Measurements from ENCODE around the gene IRF9.

- TF ChIP-seq POLR2AphosphoS2 (IDR thresholded peaks at IDR 0.05; ENCODE audit: low read depth, low read length) = no peak
- no peak for TF ChIP-seq KAT2B (IDR thresholded peaks at IDR 0.05; ENCODE audit: borderline replicate concordance, low read depth, low read length)
- TF ChIP-seq RBM22 (optimal IDR thresholded peaks at IDR 0.05; ENCODE audit: low read length) = peak; percentile 49
- TF ChIP-seq SRSF9 (IDR thresholded peaks at IDR 0.05; ENCODE audit: borderline replicate concordance, insufficient read depth, low read depth, low read length, poor library complexity, severe bottlenecking) = no peak
- TF ChIP-seq CTCF (CRISPR knock-in tag; IDR thresholded peaks at IDR 0.05) = no peak
- no peak for TF ChIP-seq ZNF781 (CRISPR knock-in tag; IDR thresholded peaks at IDR 0.05; ENCODE audit: borderline replicate concordance, not compliant biosample characterization)
- TF ChIP-seq JUNB (CRISPR knock-in tag; IDR thresholded peaks at IDR 0.05; ENCODE audit: borderline replicate concordance) = no peak
- no peak for TF ChIP-seq SATB2 (CRISPR knock-in tag; IDR thresholded peaks at IDR 0.05)
- no peak for TF ChIP-seq PBX3 (CRISPR knock-in tag; IDR thresholded peaks at IDR 0.05; ENCODE audit: borderline replicate concordance)
- no peak for TF ChIP-seq POLR2AphosphoS5 (IDR thresholded peaks at IDR 0.05; ENCODE audit: low read depth, low read length)
Observed at GRCh38 chr14:24185026-24185425, 24.0 kb downstream of the IRF9 start.

Measured in HepG2 (cell line).